NCI-H1048 (cell line): ENCODE data around the gene MAFG.

Experiments
- DNase-seq: peaks from one replicate; lab custom pipeline; 2025; lab: John Stamatoyannopoulos, UW

MAFG gene

DNA sequence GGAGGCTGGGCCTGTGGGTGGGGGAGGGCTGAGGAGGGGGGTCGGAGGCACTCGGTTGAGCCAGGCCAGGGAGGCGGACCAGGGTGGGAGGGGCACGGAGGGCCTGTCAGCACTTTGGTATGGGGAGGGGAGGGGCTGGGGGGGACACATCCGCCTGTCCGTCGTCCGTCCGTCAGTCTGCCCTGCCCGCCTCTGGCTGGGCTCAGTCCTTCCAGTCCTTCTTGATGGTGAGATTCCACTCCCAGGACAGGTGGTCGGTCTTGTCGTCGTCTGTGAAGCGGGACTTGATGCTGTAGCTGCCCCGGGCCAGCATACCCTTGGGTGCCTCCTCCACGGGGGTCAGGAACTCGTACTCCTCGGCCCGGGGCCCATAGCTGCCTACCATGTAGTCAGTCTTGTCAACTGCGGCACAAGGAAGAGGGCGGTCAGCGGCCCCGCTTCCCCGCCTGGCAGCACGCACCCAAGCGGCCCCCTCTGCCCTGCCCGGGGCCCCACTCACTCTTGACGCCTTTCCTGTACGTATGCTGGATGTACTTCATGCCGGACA, 58.8 kb downstream of the MAFG start:
- DNase-seq: no peak
